ENCODE measurements around the gene C11orf42.

- TF ChIP-seq CTCF (IDR thresholded peaks at IDR 0.05): no peak
- TF ChIP-seq POLR2A (IDR thresholded peaks at IDR 0.05): no peak
Measured at GRCh38 chr11:6175440-6175839, 29.9 kb upstream of the C11orf42 start.

All from tibial nerve (tissue), 3 donors.